Activated CD4-positive, CD25-positive, alpha-beta regulatory T cell treated with anti-CD3 and anti-CD28 coated beads, Interleukin-2, amount 50 U/mL, for 16 hours (primary cell): ENCODE results near the gene DDA1.

Experiments used
- DNase-seq: peaks from one replicate; pipeline ENCODE4 v3.0.0-alpha.2; 2020; ENCODE audit warnings: low read depth, low spot score

Gene DDA1

DNA sequence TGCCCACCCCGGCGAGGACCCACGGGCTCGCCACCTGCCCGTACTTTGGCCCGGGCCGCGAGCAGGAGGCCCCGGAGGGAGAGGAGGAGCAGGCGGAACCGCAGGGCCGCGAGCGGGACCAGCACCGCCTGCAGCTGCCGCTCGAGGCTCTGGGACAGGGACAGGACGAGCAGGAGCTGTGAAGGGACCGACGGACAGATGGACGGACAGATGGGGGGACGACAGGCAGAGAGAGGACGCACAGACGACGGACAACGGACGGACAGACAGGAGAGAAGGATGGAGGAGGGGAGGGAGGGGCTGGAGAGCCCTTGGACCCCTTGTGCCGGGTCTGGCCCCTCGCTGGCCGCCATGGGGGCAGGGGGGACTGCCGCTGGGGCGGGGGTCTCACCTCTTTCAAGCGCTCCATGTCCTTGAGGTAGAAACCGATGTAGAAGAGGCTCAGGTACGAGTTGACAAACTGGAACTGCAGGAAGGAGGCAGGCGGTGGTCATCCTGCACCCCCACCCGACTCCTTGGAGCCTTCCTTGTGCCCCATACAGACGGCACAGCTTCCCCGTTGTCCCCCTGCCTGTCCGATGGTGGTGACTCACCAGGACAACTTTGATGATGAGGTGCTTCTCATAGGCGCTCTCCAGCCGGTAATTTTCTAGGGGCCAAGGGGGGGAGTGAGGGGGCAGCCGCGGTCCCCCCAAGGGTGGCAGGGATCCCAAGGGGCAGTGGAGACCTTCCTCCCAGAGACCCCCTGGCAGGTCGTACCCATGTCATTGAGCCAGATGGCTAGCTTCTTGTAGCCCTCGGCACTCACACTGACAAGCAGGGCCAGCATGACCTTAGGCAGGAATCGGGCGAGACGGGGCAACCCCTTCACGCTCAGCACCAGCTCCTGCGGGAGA lies 20.3 kb downstream of the DDA1 start:
- DNase-seq = no peak

DNA sequence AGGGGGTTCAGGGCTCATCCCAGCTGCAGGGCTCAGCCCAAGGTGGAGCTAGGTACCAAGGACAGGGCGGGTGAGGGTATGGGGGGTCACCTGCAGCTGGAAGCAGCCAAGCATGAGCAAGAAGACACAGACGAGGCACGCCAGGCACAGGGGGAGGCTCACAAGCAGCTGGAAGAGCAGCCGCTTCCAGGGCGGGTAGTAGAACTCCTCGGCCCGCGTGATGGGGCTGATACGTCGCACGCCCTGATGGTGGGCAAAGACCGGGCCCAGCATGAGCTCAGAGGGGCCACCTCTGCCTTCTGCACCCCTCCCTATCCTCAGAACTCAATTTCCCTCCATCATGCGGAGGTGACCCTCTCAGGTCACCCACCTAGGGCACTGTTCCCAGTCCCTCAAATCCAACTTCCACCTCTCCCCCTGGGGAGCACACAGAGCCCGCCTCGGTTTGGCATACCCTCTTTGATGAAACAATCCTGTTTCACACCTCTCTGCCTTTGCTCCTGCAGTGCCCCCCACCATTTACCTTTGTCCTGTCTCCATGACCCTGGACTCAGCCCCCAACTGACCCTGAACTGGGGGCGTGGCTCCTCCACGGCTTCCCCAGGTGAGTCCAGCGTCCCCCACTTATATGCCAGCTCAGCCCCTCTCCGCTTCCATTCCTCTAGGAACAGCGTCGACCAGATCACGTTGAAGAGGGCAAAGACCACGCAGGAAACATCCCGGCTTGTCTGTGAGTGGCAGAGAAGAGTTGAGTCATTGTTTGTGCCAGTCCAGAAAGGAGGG lies 21.1 kb downstream of the DDA1 start:
- DNase-seq = no peak

DNA sequence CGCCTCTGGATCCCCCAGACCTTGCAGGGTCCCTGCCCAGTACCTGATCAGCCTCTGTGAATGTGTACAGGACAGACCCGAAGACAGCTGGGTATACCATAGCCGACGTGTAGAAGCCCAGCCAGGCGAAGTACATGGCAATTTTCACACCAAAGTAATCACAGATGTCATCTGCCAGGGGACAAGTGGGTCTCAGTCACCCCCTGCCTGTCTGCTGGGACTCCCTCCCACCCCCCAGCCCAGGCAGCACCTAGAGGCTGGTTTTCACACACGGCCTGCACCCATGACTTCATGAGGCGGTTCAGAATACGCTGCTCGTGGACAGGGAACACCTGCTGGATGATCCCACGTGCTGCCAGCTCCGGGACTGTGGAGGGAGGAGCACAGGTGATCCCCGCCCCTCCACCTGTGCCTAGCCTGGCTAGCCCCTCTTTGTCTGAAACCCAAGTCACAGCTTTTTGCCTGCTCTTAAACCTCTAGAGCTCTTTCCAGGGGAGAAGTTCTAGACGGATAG lies 21.7 kb downstream of the DDA1 start:
- DNase-seq = no peak

DNA sequence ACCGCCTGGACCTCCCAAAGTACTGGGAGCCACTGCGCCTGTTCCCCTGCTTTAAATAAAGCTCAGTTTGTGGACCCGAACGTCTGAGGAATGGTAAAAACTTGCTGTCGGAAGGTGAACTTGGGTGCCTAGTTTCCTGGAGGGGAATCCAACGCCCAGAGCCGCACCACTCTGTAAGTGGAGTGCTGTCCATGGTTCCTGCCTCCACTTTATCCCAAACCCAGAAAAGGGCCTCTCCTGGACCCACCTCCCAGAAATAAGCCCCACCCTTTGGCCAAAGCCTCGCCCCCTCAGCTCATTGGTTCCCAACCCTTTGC lies 23.0 kb downstream of the DDA1 start:
- DNase-seq = no peak

DNA sequence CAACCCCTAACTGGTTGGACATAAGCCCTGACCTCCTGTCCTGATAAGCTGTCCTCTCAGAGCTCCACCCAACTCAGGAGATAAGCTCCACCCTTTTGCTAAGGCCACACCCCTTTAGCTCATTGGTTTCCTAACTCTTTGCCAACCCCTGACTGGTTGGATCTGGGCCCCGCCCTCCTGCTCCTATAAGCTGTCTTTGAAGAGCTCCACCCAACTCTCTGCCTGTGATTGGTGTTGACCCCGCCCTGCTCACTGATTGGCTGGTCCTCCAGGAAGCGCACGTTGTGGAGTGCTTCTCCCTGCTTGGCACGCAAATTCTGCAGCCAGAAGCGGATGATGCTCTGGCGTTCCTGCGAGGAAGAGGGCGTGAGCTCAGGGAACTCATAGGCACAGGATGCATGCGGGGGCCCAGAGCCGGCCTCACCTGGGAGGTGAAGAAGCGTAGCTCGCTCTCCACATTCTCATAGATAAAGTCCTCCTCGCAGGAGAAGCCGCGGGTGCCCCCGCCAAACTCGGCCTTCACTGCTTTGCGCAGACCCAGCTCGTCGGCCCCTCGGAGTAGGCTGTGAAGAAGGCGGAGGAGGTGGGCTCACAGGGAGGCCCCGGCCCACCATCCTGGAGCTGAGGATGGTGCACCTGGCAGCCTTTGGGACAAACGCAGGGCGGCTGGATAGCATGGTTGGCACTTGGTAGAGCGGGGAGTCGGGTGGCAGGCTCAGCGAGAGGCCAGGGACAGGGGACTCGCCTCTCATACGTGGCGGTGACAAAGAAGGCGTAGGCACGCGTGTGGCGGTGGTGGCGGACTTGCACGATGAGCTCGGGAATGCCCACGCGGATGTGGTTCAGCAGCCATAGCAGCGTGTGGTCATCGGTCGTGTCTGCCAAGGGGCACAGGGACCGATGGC lies 23.6 kb downstream of the DDA1 start:
- DNase-seq = no peak

DNA sequence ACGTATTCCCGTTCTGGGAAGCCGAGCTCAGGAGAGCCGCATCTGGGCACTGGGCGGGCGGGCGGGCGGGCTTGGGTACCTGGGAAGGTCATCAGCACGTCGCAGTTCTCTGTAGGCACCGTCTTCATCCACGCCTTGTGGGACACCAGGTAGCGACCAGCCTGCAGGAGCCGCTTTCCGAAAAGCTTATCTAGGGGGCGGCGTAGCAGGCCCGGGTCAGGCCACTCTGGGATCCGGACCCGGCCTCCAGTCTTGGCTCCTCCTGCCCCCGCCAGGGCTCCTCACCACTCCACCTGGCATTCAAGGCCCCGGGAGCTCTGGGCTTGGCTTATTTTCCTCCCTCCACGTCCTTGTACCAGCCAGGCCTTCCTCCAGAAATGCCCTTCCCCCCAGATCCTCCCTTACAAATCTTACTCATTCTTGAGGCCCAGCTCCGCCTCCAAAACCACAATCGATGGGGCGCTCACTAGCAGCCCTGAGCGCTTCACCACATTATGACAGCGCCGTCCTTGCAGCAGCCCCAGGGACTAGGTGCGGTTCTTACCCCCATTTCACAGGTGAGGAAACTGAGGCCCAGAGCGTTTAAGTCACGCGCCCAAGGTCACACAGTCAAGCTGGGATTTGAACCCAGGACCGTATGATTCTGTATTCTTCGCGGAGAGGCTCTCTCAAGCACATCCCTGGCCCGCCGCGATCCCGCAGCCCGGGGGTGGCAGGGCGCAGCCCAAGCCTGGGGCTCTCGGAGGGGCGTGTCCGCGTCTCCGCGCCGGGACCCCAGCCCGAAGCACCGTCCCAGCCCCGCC lies 24.4 kb downstream of the DDA1 start:
- DNase-seq = peak; percentile 55

DNA sequence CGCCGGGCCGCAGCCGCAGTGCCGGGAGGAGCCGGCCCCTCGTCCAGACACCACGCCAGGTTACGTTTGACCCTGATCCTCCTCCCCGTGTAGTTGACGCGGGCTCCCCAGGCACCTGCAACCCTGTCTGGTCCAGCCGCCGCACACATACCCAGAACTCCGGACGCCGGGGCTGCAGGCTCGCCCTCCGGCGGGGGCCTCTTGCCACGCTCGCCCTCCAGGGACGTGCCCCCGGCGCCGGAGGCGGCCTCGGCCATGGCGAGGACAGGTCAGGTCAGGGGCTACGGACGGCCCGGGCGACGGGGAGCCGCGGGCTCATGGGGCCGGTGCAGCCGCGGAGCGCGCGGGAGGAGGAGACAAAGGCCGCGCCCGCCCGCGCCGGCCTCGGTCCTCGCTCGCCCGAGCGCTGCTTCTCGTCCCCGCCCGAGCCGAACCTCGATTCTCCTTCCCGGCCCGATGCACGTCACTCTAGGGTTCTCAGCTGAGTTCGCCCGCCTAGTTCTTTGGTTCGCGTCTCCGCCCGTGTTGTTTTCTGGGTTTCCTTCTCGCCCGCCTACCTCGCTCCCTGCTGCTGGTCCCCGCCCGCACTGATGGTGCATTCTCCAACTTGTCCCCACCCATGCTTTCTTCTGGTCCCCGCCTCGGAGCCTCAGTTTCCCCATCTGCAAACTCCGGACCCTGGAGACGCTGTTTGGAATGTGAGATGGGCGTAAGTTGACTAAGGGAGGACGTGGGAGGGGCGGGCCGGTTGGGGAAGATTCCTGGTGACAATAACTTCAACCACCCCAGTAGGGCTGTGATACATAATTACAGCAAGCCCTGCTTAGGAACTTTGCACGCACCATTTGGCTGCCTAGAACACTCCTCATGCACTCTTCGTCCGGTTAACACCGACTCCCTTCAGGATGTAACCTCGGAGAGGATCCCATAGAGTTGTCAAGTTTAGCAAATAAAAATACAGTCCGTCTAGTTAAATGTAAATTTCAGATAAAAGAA lies 25.3 kb downstream of the DDA1 start, which contains the start of gene ANO8:
TSS of gene ANO8 (minus strand) at position 442 of the 996 bp plus-strand sequence. CDS start at position 257, 185 bp downstream.
- DNase-seq = peak; percentile 91

DNA sequence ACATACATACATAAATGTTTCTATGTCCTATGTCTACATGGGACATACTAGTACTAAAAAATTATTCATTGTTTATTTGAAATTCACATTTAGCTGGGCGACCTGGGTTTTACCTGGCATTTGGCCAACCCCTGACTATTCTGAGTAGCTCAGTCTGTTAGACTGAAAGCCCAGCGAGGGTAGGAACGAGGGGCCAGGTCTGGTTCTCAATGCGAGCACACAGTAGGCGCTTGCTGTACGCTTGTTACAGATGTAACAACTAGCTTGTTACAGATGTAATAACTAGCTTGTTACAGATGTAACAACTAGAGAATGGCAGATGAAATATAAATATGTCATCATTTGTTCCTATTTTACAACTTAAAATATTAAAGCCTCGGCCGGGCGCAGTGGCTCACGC lies 26.2 kb downstream of the DDA1 start:
- DNase-seq = no peak

DNA sequence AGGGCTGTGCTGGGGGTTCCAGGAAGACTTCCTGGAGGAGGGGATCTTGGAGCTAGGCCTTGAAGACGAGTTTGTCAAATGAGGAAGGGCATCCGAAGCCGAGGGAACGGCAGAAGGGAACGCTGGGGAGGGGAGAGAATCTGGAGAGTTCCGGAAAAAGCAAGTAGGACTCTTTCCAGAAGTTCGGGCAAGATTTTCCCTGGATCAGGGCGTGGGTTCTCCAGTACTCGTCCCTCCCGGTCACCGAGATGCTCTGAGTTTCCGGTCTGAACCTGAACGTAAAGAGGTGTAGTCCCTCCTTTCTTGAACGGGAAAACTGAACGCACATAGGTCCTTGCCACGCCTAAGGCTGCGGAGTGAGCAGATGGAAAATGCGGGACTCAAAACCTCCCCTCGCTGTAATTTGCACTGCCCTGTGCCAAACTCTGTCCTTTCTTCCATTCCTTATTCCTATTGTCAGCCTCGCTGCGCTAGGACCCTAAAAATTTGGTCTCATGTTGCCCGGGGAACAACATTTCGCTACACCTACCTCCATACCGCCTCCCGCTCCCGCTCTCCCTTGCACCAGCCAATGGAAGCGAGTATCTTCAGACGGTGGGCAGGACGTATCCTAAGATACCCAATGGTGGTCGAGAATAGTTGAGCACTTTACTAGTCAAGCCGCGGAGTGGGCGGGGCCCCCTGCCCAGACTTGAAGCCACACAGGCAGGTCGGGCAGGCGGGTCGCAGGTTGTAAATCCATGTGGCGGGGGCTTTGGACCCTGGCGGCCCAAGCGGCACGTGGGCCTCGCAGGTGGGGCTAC lies 27.7 kb downstream of the DDA1 start, which contains the start of gene GTPBP3:
TSS of gene GTPBP3 (plus strand) at position 682 of the 803 bp plus-strand sequence. CDS start at position 741, 59 bp downstream.
- peak; percentile 95 for DNase-seq

DNA sequence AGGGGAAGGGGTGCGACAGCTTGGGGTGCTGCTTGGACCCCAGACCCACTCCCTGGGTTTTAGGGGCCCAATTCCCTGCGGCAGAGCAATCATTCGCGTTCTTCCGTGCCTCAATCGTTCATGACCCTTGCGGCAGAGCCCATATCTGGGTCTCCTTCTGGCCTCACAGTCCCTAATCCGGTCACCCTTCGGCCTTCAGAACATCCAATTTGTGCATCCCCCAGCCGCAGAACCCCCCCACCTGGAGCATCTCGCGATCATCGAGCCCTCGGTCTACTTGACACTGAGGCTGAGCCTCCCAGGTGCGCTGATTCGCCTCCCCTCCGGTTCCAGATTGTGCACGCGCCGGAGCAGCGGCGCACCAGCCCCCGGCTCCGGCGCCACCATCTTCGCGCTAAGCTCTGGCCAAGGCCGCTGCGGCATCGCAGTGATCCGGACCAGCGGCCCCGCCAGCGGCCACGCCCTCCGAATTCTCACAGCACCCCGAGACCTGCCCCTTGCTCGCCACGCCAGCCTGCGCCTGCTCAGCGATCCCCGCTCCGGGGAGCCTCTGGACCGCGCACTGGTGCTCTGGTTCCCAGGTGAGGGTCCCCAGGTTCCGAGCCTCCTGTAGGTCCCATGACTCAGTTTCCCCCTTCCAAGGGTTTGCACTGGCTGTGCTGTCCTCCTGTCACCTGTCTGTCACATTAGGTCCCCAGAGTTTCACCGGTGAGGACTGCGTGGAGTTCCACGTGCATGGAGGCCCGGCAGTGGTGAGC lies 28.5 kb downstream of the DDA1 start:
- DNase-seq = no peak

DNA sequence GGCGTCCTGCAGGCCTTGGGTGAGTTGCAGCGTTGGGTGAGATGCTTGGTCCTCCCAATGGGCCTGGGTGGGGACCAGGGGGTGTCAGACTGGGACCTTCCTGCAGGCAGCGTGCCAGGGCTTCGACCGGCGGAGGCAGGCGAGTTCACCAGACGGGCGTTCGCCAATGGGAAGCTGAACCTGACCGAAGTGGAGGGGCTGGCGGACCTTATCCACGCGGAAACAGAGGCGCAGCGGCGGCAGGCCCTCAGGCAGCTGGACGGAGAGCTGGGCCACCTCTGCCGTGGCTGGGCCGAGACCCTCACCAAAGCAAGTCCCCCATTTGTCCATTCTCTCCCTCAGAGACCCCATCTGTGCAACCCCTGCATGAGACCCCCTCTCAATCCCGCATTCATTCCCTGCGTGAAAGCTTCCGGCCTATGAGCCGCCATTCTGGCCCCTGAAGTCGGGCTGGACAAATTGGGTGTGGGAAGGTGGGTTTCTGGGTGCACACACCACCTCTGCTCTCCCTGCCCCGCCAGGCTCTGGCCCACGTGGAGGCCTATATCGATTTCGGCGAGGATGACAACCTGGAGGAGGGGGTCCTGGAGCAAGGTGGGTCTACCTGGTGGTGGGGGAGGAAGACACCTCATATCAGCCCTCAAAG lies 29.2 kb downstream of the DDA1 start:
- no peak for DNase-seq

DNA sequence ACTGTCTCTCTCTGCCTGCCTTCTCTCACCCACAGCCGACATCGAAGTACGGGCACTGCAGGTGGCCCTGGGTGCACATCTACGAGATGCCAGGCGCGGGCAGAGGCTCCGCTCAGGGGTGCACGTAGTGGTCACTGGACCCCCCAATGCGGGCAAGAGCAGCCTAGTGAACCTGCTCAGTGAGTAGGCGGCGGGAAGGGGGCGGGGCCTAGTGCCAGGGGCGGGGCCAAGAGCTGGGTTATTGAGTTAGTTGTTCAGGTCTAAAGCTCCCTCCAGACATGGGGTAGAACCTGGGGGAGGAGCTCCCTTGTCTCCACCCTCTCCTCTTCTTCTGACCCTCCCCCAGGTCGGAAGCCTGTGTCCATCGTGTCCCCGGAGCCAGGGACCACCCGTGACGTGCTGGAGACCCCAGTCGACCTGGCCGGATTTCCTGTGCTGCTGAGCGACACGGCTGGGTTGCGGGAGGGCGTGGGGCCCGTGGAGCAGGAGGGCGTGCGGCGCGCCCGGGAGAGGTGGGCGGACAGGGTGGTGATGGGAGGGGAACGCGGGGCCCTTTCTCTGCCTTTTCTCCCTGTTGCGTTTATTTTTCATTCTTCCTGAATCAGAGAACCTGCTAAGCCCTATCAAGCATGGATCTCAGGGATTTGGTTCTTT lies 29.9 kb downstream of the DDA1 start:
- DNase-seq = no peak

DNA sequence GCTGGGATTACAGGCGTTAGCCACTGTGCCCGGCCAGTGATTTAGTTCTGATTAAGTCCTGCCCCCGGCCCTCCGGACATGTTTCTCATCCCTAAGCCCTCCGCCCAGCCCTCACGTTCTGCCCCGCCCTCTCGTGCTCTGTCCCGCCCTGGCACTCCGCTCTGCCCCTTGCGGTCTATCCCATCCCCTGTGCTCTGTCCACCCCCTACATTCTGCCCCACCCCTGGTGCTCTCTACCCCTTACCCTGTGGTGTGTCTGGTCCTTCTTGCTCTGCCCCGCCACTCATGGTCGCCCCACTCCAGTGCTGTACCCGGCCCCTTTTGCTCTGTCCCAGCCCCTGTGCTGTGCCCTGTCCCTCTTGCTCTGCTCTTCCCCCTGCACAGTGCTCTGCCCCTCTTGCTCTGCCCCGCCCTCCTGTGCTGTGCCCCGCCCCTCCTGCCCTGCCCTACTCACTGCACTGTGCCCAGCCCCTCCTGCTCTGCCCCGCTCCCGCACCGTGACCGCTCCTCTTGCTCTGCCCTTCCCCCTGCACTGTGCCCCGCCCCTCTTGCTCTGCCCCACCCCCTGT lies 31.0 kb downstream of the DDA1 start:
- no peak for DNase-seq

DNA sequence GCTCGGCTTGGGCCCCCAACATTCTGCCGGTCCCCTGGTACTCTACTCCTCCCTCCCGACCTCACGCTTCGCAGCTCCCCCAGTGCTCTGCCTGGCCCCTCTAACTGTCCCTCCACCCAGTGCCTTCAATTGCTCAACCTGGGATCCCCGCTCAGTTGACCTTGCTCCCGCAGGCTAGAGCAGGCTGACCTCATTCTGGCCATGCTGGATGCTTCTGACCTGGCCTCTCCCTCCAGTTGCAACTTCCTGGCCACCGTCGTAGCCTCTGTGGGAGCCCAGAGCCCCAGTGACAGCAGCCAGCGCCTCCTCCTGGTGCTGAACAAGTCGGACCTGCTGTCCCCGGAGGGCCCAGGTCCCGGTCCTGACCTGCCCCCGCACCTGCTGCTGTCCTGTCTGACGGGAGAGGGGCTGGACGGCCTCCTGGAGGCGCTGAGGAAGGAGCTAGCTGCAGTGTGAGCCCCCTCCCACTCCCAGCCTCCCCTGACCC lies 31.6 kb downstream of the DDA1 start:
- DNase-seq = no peak

DNA sequence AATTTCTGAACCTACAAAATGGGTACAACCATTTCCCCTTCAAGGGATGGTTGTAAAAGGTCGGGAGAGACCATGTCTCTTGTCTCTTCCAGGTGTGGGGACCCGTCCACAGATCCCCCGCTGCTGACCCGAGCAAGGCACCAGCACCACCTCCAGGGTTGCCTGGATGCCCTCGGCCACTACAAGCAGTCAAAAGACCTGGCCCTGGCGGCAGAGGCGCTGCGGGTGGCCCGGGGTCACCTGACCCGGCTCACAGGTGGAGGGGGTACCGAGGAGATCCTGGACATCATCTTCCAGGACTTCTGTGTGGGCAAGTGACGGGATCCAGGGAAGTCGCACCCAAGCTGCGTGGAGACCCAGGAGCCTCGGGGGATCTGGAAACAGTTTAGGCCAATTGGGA lies 32.0 kb downstream of the DDA1 start:
- DNase-seq = no peak

DNA sequence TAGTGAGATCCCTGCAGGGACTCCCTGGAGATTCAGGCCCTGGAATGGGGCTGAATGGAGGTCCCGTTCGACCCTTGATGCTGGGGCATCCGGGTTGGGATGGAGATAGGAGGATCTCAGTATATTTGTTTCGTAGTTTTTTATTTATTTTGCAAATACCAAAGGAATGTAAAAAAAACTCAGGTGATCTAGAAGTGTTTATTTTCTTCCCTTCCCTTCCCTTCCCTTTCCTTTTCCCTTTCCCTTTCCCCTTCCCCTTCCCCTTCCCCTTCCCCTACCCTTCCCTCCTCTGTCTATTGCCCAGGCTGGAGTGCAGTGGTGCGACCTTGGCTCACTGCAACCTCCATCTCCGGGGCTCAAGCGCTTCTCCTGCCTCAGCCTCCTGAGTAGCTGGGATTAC lies 32.5 kb downstream of the DDA1 start:
- no peak for DNase-seq
